Stimulated activated CD4-positive, alpha-beta T cell treated with anti-CD3 and anti-CD28 coated beads, Interleukin-2, amount 100 ng/mL, for 4 hours (primary cell): ENCODE data around the gene ZNF169.
A peak's percentile ranks its signal among the peaks of the same experiment; 100 is the strongest.
"Not testable (repeated sequence)": the region's sequence is repeated elsewhere in the genome, so short reads cannot be mapped to it uniquely, and the experiment has no call there.

Source experiments
- DNase-seq: peaks from one replicate; pipeline ENCODE4 v3.0.0-alpha.2; 2020; ENCODE audit warnings: low read depth

Gene ZNF169

DNA sequence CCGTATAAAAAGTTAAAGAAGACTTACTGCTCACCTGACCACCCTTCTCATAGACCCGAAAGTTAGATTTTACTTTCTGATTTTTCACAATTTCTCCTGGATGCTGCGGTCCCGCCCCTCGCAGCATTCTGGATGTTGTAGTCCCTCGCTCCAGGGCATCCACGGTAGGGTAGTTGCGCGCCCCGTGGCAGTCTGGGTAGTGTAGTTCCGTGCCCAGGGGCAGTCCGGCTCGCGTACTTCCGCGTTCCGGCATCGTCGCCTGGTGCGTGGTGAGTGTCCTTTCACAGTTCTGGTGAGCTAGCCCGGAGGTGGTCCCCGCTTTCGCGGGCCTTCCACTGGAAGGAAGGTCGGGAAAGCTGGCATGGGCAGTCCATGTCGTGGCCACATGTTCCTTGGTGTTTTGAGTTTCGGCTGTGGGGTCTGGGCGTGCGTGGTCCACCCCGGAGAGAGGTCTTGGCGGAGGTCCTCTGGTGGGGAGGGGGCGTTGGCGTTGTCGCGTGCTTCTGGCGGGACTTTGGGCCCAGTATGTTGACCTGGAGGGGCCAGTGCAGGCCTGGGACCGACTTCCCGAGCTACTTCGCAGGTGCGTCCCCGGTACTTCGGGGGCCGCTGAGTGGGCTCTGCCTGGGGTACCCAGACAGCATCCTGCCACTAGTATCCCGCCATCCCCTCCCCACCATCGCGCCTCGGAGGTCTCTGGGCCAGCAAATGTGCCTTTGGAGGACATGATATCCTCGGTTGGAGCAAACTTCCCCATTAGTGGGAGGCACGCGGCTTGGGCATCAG is at the start of gene ZNF169:
Gene ZNF169 (plus strand): TSS at position 222 of the 786 bp plus-strand sequence. CDS start 19,515 bp downstream, outside the sequence.
- peak; percentile 83 for DNase-seq

DNA sequence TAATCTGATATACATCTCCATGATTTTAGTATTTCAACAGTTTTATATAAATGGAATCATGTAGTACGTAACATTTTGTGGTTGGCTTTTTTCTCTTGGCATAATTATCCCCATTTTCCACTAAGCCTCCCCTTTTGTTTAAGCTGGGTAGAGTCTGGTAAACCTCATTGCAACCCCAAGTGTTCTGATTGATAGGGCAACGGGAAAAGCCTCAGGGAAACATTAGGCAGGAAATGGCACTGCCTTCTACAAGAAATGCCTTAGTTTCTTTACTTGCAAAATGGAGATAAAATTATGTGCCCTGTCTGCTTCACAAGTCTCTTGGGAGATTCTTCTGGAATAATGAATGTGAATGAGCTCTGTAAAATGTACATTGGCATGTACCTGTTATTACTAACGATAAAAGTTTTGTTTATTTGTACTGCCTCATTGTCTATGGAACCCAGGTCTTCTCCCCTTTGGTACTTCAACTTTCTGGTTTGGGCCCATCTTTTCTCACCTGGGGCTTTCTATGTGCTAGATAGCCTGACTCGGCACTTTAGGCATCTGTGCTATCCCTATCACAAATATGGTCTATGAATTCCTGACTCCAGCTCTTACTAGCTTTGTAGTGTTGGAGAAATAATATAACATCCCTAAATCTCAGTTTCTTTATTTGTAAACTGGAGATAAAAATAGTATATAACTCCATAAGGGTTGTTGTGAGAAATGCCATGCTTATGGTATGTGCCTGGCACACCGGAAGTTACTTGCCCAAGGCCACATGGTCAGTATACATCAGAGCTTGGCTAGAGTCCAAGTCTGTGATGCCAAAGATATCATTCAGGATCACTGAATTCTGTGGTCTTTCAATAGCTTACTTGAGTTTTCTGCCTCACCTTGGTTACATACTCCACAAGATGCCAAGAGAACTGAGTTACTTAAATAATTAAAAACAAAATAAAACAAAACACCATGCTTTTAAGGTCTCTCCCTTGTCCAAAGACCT is 48.2 kb upstream of the ZNF169 start:
- DNase-seq = no peak

GRCh38 chr9:94212091-94212490 is 47.0 kb upstream of the ZNF169 start:
- no peak for DNase-seq

- DNase-seq = no peak
Measured at GRCh38 chr9:94212531-94212930, 46.6 kb upstream of the ZNF169 start.

- DNase-seq = peak; percentile 51
Measured at GRCh38 chr9:94213511-94214124, 45.5 kb upstream of the ZNF169 start.

- no peak for DNase-seq
Measured at GRCh38 chr9:94222870-94223269, 36.2 kb upstream of the ZNF169 start.

GRCh38 chr9:94225413-94225812 is 33.7 kb upstream of the ZNF169 start:
- DNase-seq = not testable (repeated sequence)

GRCh38 chr9:94228616-94229015 is 30.5 kb upstream of the ZNF169 start:
- DNase-seq = no peak

- DNase-seq = no peak
Measured at GRCh38 chr9:94232428-94232827, 26.7 kb upstream of the ZNF169 start.

GRCh38 chr9:94241098-94241497 is 18.0 kb upstream of the ZNF169 start:
- DNase-seq = not testable (repeated sequence)

- no peak for DNase-seq
Measured at GRCh38 chr9:94245651-94246050, 13.4 kb upstream of the ZNF169 start.

DNA sequence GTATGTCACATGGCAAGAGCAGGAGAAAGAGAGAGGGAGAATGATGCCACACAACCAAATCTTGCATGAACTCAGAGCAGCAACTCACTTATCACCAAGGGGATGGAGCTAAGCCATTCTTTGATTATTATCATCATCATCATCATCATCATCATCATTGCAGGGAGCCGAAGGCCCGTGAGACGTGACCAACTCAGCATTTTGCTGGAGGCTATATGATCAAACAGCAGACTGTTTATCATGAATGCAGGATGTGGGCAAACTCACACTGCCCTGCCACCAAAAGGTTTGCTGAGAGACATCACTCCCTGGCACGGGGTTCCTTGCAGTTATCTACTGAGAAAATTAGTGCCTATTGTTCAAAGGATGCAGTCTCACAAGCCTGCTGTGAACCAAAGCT is 8.6 kb upstream of the ZNF169 start:
- no peak for DNase-seq

DNA sequence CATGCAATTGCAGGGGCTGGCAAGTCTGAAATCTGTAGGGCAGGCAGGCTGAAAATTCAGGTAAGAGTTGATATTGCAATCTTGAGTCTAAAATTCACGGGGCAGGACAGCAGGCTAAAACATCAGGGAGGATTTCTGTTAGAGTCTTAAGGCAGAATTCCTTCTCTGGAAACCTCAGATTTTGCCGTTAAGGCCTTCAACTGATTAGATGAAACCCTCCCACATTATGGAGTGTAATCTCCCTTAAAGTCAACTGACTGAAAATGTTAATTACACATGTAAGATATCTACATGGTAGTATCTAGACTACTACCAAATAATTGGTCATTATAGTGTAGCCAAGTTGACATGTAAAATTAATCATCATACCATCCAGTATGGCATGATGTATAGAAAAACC is 3.1 kb upstream of the ZNF169 start:
- no peak for DNase-seq

DNA sequence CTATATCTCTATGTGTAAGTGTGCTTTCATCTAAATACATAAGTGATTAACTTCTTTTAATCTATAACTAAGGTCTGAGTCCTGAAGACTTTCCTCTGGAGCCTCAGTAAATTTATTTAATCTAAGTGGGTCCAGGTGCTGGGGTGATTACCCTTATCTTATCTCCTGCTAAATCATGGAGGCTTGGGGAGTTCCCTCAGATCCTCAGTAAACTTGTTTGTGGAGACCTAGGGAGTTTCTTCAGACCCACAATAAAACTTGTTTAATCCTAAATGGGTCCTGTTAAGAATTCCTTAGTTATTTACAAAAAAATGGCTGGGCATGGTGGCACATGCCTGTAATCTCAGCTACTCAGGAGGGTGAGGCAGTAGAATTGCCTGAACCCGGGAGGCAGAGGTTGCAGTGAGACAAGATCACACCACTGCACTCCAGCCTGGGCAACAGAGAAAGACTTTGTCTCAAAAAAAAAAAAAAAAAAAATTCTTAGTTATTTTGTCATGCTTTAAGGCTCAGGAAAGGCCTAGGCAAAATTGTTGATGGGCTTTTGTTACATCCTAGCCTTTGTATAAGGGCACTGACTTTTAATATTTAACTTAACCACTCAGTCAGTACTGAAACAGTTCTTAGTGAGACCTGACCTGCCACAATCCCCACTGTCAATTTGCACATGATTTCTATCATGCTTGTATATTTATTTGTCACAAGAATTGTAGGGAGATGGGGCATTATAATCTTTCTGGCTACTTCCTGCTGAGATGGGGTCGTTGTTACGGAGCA is 6.7 kb downstream of the ZNF169 start:
- DNase-seq = not testable (repeated sequence)

- DNase-seq = no peak
Measured at GRCh38 chr9:94269264-94269663, 10.2 kb downstream of the ZNF169 start.

- no peak for DNase-seq
Measured at GRCh38 chr9:94270009-94270408, 10.9 kb downstream of the ZNF169 start.

GRCh38 chr9:94277029-94277428 is 17.9 kb downstream of the ZNF169 start:
- not testable (repeated sequence) for DNase-seq

DNA sequence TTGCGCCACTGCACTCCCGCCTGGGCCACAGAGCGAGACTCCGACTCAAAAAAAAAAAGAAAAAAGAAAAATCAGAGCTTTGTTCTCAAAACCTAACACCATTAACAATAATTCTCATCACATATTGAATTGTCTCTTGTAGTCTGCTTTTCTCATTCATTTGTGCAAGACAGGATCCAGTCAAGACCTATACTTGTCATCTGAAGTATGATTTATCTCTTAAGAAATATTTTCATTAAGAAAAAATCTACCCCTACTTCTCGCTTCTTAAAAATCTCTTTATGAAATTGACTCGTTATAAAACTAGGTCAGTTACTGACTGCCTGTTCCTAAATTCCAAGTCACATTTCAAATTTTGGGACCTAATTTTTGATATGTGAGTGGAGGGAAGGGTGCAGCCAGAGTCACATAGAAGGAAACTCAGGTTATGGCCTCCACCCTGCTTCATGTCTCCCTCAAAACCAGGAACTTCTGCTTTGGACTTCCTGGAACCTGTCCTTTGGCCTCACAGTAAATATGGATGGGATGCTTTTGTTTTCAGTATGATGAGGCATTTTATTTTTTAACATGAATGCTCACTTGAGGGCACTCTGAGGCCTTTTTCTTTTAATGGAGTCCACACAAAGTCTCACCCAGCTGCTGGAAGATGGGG is 18.9 kb downstream of the ZNF169 start:
- DNase-seq = no peak

GRCh38 chr9:94280409-94280989 is 21.4 kb downstream of the ZNF169 start:
- DNase-seq = no peak

- no peak for DNase-seq
Measured at GRCh38 chr9:94281101-94281500, 22.0 kb downstream of the ZNF169 start.

DNA sequence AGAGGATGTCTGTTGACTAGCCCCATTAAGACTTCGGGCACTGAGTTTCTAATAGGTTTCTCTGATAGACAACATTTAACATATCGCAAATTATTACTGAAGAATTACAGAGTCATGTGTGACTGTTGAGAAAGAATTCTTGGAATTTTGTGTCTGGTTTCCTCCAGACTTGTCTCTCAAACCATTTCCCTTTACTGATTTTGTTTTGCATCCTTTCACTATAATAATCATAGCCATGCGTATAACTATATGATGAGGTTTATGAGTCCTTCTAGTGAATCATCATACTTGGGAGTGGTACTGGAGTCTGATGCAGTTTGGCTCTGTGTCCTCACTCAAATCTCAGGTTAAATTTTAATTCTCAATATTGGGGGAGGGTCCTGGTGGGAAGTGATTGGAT is 27.0 kb downstream of the ZNF169 start:
- no peak for DNase-seq
